Adrenal gland (tissue), 12 donors: ENCODE measurements around the gene SLC23A1. TPM values are rescaled to one million over a fixed set of nuclear protein-coding genes. Genes with fewer than 3 reads are reported as not detected.

Experiments
- DNase-seq, 7 donors: peaks; one replicate each; pipeline ENCODE4 v3.0.0-alpha.2; 2019 to 2020
- H3K27ac ChIP-seq, 5 donors: fragments of 200-600 bp; sonication (generic) in 4 of 5; 1 replicate in 3 of 5; 2 replicates in 2 of 5; pipeline versions ENCODE4 v1.5.1 to v1.8.0; 2016 to 2020; ENCODE audit warnings: mild to moderate bottlenecking in 1 of 5
- H3K27me3 ChIP-seq: fragments of 200-600 bp; 2 replicates; pipeline ENCODE4 v1.8.0; 2021
- H3K36me3 ChIP-seq, 2 donors: fragments of 200-600 bp; replicated peaks in 1 of 2; 1 replicate in 1 of 2; 2 replicates in 1 of 2; pipeline versions ENCODE4 v1.5.1 to v1.8.0; 2018 to 2022
- H3K4me1 ChIP-seq, 2 donors: fragments of 200-600 bp; replicated peaks in 1 of 2; 1 replicate in 1 of 2; 2 replicates in 1 of 2; pipeline versions ENCODE4 v1.5.1 to v1.8.0; 2018 to 2021
- H3K4me3 ChIP-seq, 4 donors: fragments of 200-600 bp; sonication (generic) in 3 of 4; one replicate each; pipeline ENCODE4 v1.5.1; 2016 to 2018
- H3K9me3 ChIP-seq, 3 donors: fragments of 200-600 bp; sonication (generic) in 1 of 3; replicated peaks in 1 of 3; 1 replicate in 2 of 3; 2 replicates in 1 of 3; pipeline versions ENCODE4 v1.5.1 to v1.8.0; 2016 to 2021
- POLR2A ChIP-seq, 2 donors: fragments of 450-650 bp; IDR thresholded peaks; one replicate each; pipeline ENCODE4 v1.6.1; 2017; ENCODE audit warnings: antibody characterized with exemption in 2 of 2, mild to moderate bottlenecking in 2 of 2, moderate library complexity in 1 of 2
- WGBS, 4 donors: extraction: QIAGEN DNeasy Blood & Tissue Kit in 2 of 4; methylation state at CpG; one replicate each; pipeline versions ENCODE4 v1.1.5 to v1.1.7; 2013 to 2017; 5-methylcytosine and 5-hydroxymethylcytosine counted together
- intact Hi-C, 2 donors: fragments of 100-400 bp; cut with DNase I; formaldehyde crosslinking; loops; one replicate each; pipeline versions ENCODE4 v1.14.1 to v1.15.0; 2022 to 2023
- polyA plus RNA-seq, 3 donors: library from polyadenylated mRNA; stranded (reverse); fragments of 200-250 nt in 2 of 3; fragments of 350-450 nt in 1 of 3; fragmentation: Illumina TruSeq in 1 of 3; extraction: RNeasy Lipid Tissue Mini Kit (QIAGEN cat#74804) in 1 of 3; gene quantifications; one replicate each; pipeline ENCODE4 v1.2.3, GENCODE V29; 2013 to 2014
- total RNA-seq, 9 donors: library from RNA; depleted of rRNA in 4 of 9; stranded (reverse); fragments of >200 nt in 4 of 9; fragments of 120-200 nt in 1 of 9; fragmentation: NEBNext Ultra II Directional in 1 of 9; extraction: Animal tissue kit (Norgen Biotek cat#: 25700) in 1 of 9; gene quantifications; one replicate each; pipeline versions ENCODE4 v1.1.0 to v1.2.4, GENCODE V29; 2013 to 2023
- TF ChIP-seq, protein P1 (sequence below), 6 experiments: fragments of 450-650 bp in 4 of 6; fragments of 200-600 bp in 2 of 6; sonication (generic) in 1 of 6; IDR thresholded peaks; 1 replicate in 5 of 6; 2 replicates in 1 of 6; pipeline versions ENCODE4 v1.5.1 to v1.8.0; 2016 to 2021; ENCODE audit warnings: antibody characterized with exemption in 6 of 6, mild to moderate bottlenecking in 2 of 6, moderate library complexity in 1 of 6
- donor health status: healthy with polysubstance abuse.
- donor health status: Bipolar disorder and iron deficiency.
- donor health status: DM: yes; HTN: yes; CAD: no.
- donor health status: DM: no; HTN: no; CAD: no.
- donor health status: DM: no; HTN: no; CAD: no.
- donor health status: DM: yes; HTN: yes; CAD: no.

Gene SLC23A1
- total and polyA plus RNA-seq, 12 donors = 0.06 to 0.46 (median 0.14) TPM; not detected in 8

DNA sequence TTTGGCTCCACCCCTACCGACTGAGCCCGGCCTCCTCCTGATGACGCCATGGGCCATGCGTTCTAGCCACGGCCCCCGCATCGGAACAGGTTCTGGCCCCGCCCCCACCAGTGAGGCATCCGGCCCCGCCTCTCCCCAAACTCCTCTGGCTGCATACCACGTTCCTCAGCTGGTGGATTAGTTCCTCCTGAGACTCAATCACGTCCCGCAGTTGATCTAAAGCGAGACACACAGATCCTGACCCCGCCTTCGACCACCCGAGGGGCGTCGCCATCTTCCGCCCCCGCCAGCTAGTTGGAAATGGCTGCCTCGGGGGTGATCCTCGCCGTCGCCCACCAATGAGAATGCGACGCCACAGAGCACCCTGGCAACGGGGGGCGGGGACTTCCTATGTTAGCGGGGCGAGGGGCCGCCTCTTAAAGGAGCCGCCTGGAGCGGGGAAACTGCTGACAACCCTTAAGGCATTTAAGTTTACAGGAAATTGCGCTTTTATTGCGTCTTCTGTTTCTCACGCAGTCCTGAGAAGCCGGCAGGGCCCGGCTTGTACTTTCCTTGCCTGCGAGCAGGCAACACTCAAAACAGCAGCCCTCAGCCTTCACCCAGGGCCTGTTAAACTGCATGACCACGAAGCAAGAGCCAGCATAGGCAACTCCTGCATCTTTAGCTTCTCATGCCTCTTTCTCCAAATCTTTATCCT is 20.8 kb upstream of the SLC23A1 start, which contains the start of gene SPATA24:
Gene SPATA24 (minus strand): TSS at position 303 of the 697 bp plus-strand sequence. CDS start 29 bp downstream, at position 274.
- H3K27ac ChIP-seq = peak within 1 kb of the TSS; percentile 74 to 98 (median 93)
- peaks cover 4 to 14% of the 10 kb centered on the region in 2 donors for H3K4me1 ChIP-seq
- DNase-seq = peak; percentile 95 to 99 (median 98)
- intact Hi-C loops = no loop called here
- TF ChIP-seq POLR2A (IDR thresholded peaks at IDR 0.05) = peak in 1 of 2 donors; percentile 28
- TF ChIP-seq, protein P1, sequence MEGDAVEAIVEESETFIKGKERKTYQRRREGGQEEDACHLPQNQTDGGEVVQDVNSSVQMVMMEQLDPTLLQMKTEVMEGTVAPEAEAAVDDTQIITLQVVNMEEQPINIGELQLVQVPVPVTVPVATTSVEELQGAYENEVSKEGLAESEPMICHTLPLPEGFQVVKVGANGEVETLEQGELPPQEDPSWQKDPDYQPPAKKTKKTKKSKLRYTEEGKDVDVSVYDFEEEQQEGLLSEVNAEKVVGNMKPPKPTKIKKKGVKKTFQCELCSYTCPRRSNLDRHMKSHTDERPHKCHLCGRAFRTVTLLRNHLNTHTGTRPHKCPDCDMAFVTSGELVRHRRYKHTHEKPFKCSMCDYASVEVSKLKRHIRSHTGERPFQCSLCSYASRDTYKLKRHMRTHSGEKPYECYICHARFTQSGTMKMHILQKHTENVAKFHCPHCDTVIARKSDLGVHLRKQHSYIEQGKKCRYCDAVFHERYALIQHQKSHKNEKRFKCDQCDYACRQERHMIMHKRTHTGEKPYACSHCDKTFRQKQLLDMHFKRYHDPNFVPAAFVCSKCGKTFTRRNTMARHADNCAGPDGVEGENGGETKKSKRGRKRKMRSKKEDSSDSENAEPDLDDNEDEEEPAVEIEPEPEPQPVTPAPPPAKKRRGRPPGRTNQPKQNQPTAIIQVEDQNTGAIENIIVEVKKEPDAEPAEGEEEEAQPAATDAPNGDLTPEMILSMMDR (IDR thresholded peaks at IDR 0.05) = no peak
- H3K27me3 ChIP-seq = no peaks in the 10 kb centered on the region
- H3K36me3 ChIP-seq = no peaks in the 10 kb centered on the region
- WGBS, 4 donors = 0 to 2% (median 1%) methylated on average over 11 to 41 of the region's 41 CpGs
- H3K9me3 ChIP-seq = no peaks in the 10 kb centered on the region
- H3K4me3 ChIP-seq = peak within 1 kb of the TSS in 2 of 4 donors; percentile 33 to 58

DNA sequence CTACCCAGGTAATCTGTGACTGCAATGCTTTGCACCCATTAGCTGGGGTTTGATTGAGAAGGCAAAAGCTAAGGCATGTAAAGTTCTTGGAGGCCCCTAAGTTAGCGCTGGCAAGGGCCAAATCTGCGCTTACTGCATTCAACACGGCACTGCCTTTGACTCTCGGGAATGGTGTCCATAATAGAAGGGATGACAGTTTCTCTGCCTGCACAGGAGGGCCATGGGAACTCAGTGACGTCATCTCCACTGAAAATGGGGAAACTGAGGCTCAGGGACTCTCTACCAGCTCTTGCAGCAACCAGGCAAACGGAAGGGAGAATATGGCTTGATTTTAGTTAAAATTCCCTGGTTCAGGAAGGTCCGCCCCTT is 20.3 kb upstream of the SLC23A1 start:
- H3K27ac ChIP-seq = peak overlapping the region; percentile 74 to 98 (median 93)
- H3K4me1 ChIP-seq = peaks cover 4 to 14% of the 10 kb centered on the region in 2 donors
- no peaks in the 10 kb centered on the region for H3K9me3 ChIP-seq
- intact Hi-C loops = no loop called here
- no peak for DNase-seq
- no peaks in the 10 kb centered on the region for H3K36me3 ChIP-seq
- no peak for TF ChIP-seq POLR2A (IDR thresholded peaks at IDR 0.05)
- TF ChIP-seq, protein P1 (IDR thresholded peaks at IDR 0.05) = no peak
- 14 to 21% (median 16%) methylated on average over 5 to 7 of the region's 7 CpGs for WGBS, 4 donors
- H3K27me3 ChIP-seq = no peaks in the 10 kb centered on the region
- H3K4me3 ChIP-seq = peak overlapping the region in 2 of 4 donors; percentile 33 to 58

DNA sequence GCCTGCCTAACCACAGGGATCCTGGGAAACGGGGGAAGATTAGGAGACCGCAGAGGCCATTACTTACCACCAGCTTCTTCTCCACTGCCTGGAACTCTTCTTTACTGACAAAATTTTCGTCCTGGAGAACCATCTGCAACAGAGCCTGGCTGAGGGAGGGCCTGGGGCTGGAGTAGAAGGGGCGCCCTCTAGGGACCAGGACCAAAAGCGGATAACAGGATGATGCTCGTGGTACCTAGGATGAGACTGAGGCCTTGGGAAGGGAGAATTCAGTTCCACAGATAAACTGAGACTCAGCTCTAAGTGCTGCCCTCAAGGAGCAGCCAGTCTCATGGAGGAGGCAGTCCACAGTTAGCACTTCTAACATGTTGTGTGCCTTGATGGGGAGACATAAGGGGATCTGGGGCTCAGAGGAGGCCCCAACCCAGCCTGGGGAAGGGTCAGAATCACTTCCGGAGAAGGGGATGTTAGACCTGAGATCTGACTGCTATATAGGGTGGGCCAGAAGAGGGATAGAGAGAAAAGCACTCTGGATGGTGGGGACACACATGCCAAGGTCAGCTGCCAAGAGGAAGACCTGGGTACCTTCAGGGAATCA is 19.6 kb upstream of the SLC23A1 start:
- H3K4me3 ChIP-seq = no peak overlapping the region
- peak overlapping the region in 1 of 5 donors; percentile 98 for H3K27ac ChIP-seq
- TF ChIP-seq, protein P1 (IDR thresholded peaks at IDR 0.05) = peak in 3 of 6 experiments; percentile 22 to 32 (median 29)
- TF ChIP-seq POLR2A (IDR thresholded peaks at IDR 0.05) = no peak

DNA sequence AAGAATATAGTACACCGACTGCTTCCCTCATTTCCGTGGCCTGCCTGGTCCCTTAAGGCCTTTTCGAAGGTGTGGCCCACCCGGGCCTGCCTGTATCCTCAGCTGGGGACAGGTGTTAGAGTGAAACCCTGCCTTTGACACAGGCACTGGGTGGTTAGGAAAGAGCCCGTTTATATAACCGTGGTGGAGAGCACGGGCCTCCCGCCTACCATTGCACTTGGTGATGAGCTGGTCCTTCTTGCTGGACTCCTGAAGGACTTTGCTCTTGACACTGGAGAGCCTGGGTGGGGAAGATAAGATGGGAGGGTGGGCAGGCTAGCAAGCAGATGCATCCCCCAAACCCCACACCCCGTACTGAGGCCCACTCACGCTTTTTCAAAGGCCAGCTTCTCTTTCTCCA is 18.4 kb upstream of the SLC23A1 start:
- TF ChIP-seq, protein P1 (IDR thresholded peaks at IDR 0.05) = no peak
- no peak for TF ChIP-seq POLR2A (IDR thresholded peaks at IDR 0.05)
- no peak overlapping the region for H3K4me3 ChIP-seq
- no peak overlapping the region for H3K27ac ChIP-seq
- WGBS, 4 donors = 92 to 94% (median 93%) methylated on average over 8 to 10 of the region's 10 CpGs
- no peaks in the 10 kb centered on the region for H3K27me3 ChIP-seq
- H3K9me3 ChIP-seq = no peaks in the 10 kb centered on the region
- intact Hi-C loops = no loop called here
- peaks cover 4 to 14% of the 10 kb centered on the region in 2 donors for H3K4me1 ChIP-seq
- DNase-seq = no peak
- H3K36me3 ChIP-seq = no peaks in the 10 kb centered on the region

More for the DNA sequence above, 19.6 kb upstream of the SLC23A1 start:
- WGBS, 4 donors = 61 to 71% (median 67%) methylated on average over 6 to 7 of the region's 7 CpGs
- no peaks in the 10 kb centered on the region for H3K9me3 ChIP-seq
- H3K27me3 ChIP-seq = no peaks in the 10 kb centered on the region
- intact Hi-C loops = no loop called here
- H3K36me3 ChIP-seq = no peaks in the 10 kb centered on the region
- peaks cover 4 to 14% of the 10 kb centered on the region in 2 donors for H3K4me1 ChIP-seq
- peak in 4 of 7 donors; percentile 24 to 64 (median 35) for DNase-seq
